ENCODE data around the gene RASSF5. TPM values are rescaled to one million over a fixed set of nuclear protein-coding genes. Genes with fewer than 3 reads are reported as not detected.

The RASSF5 gene
- total and polyA plus RNA-seq, 4 donors = 4.8 to 10.0 (median 5.5) TPM

GRCh38 chr1:206505702-206506355 is 1.5 kb upstream of the RASSF5 start (continued):
- TF ChIP-seq, protein P1, sequence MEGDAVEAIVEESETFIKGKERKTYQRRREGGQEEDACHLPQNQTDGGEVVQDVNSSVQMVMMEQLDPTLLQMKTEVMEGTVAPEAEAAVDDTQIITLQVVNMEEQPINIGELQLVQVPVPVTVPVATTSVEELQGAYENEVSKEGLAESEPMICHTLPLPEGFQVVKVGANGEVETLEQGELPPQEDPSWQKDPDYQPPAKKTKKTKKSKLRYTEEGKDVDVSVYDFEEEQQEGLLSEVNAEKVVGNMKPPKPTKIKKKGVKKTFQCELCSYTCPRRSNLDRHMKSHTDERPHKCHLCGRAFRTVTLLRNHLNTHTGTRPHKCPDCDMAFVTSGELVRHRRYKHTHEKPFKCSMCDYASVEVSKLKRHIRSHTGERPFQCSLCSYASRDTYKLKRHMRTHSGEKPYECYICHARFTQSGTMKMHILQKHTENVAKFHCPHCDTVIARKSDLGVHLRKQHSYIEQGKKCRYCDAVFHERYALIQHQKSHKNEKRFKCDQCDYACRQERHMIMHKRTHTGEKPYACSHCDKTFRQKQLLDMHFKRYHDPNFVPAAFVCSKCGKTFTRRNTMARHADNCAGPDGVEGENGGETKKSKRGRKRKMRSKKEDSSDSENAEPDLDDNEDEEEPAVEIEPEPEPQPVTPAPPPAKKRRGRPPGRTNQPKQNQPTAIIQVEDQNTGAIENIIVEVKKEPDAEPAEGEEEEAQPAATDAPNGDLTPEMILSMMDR (IDR thresholded peaks at IDR 0.05; ENCODE audit: low read depth, low read length, missing input control) = peak; percentile 60
- TF ChIP-seq HNF4A (conservative IDR thresholded peaks at IDR 0.05) (peak in 1 of 2 donors; percentile 18), EGR1 (IDR thresholded peaks at IDR 0.05; ENCODE audit: low read depth in 2 of 2) (no peak), FOXA1 (IDR thresholded peaks at IDR 0.05) (no peak), FOXA2 (IDR thresholded peaks at IDR 0.05) (no peak), YY1 (IDR thresholded peaks at IDR 0.05) (no peak)

DNA sequence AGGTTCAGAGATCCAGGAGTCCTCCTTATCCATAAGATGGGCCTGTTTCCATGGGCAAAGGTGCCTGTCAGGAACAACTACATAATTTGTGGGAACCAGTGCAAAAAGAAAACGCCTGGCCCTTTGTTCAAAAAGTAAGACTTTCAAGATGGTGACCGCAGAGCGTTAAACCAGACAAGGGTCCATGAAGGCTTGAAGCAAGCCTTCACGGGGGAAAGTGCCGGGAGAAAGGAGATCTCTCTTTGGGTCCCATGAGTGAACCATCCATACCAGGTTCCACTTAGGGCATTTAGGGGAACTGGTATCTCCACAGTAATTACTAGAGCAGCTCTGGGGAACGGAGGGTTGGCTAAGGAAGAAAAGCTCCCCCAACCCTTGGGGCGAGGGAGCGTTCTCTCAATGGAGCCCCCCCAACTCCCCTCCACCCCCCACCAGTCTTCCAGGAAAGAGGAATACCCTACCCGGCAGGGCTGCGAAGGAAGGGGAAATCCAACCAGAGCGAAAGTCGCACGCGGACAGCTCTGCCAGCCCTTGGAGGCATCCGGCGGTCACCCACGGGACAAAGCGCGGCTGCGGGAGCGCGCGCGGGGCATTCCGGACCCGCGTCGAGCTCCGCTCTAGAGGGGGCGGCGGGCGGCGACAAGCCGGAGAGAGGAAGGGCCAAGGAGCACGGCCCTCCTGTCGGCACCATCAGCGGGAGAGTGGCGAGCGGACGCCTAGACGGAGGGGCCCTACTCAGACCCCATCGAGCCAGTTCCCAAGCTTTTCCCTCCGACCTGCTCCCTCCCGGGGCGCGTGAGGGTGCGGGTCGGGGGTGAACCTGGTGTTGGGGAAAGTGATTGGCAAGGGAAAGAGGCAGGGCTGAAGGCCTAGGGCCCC is 687 bp upstream of the RASSF5 start:
- Histone ChIP-seq H3K9ac (ENCODE audit: low read depth in 1 of 2, low read length in 2 of 2) (no peak overlapping the region), H3K27me3 (ENCODE audit: control insufficient read depth in 4 of 4, insufficient read depth in 4 of 4, low read length in 3 of 4) (no peaks in the 10 kb centered on the region), H3K9me3 (ENCODE audit: control insufficient read depth in 4 of 4, low read length in 3 of 4) (no peaks in the 10 kb centered on the region), H3K4me1 (ENCODE audit: control insufficient read depth in 4 of 4, insufficient read depth in 4 of 4, low read length in 3 of 4) (peaks cover 14 to 78% (median 63%) of the 10 kb centered on the region in 4 donors), H3K4me3 (ENCODE audit: low read depth in 1 of 3, low read length in 3 of 3) (peak overlapping the region; percentile 31 to 79 (median 72)), H3K36me3 (ENCODE audit: control insufficient read depth in 4 of 4, insufficient read depth in 3 of 4, low read depth in 1 of 4, low read length in 3 of 4) (no peaks in the 10 kb centered on the region), H3K27ac (ENCODE audit: low read depth in 1 of 2, low read length in 2 of 2) (peak overlapping the region; percentile 68 to 76)
- TF ChIP-seq HNF4A (conservative IDR thresholded peaks at IDR 0.05) (no peak), NR2F2 (IDR thresholded peaks at IDR 0.05) (no peak), HNF4G (IDR thresholded peaks at IDR 0.05) (no peak), RXRA (IDR thresholded peaks at IDR 0.05) (no peak), ATF3 (IDR thresholded peaks at IDR 0.05) (no peak), JUND (IDR thresholded peaks at IDR 0.05) (no peak), FOXA1 (IDR thresholded peaks at IDR 0.05) (no peak), FOXA2 (IDR thresholded peaks at IDR 0.05) (no peak), YY1 (IDR thresholded peaks at IDR 0.05) (no peak)
- TF ChIP-seq, protein P2, sequence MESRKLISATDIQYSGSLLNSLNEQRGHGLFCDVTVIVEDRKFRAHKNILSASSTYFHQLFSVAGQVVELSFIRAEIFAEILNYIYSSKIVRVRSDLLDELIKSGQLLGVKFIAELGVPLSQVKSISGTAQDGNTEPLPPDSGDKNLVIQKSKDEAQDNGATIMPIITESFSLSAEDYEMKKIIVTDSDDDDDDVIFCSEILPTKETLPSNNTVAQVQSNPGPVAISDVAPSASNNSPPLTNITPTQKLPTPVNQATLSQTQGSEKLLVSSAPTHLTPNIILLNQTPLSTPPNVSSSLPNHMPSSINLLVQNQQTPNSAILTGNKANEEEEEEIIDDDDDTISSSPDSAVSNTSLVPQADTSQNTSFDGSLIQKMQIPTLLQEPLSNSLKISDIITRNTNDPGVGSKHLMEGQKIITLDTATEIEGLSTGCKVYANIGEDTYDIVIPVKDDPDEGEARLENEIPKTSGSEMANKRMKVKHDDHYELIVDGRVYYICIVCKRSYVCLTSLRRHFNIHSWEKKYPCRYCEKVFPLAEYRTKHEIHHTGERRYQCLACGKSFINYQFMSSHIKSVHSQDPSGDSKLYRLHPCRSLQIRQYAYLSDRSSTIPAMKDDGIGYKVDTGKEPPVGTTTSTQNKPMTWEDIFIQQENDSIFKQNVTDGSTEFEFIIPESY (IDR thresholded peaks at IDR 0.05) = no peak
- WGBS = 15% methylated on average over 48 of the region's 48 CpGs
- no peak for DNase-seq (ENCODE audit: low spot score)

DNA sequence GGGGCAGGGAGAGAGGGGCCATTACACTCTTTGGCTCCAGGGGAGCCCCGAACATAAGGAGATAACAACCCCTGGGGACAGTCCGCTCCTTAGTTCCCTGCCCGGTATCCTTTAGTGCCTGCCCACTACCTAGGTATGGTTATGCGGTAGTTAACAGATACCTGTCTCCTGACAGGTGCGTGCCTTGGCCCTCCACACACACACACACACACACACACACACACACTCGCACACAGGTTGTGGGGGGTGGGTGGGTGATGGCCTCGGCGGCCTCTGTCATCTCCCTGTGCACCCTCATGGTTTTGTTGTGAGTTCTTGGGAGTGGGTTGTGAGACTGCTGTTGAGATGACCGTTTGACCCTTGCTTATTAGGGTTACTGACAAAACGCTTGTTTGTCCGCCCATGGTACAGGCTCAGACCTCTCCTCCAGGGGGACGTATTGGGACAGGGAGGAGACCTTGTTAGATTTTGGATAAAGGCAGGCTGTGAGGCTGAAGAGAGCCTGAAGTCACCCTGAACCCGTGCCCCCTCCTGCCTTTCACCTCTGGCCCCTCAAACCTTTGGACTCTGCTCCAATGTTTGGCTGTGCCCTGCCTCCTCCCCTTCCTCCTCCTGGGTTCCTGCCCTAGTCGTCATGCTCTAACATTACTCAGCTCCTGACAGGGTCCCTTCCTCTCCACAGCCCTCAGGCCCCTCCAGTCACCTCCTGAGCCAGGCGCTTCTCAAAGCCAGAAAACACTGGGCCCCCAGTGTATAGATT is 979 bp downstream of the RASSF5 start:
- no peaks in the 10 kb centered on the region for H3K27me3 ChIP-seq (ENCODE audit: control insufficient read depth in 4 of 4, insufficient read depth in 4 of 4, low read length in 3 of 4)
- H3K4me1 ChIP-seq (ENCODE audit: control insufficient read depth in 4 of 4, insufficient read depth in 4 of 4, low read length in 3 of 4) = peaks cover 11 to 82% (median 62%) of the 10 kb centered on the region in 4 donors
- no peaks in the 10 kb centered on the region for H3K9me3 ChIP-seq (ENCODE audit: control insufficient read depth in 4 of 4, low read length in 3 of 4)
- peak overlapping the region; percentile 19 to 76 for H3K27ac ChIP-seq (ENCODE audit: low read depth in 1 of 2, low read length in 2 of 2)
- no peak for DNase-seq (ENCODE audit: low spot score)
- 16% methylated on average over 15 of the region's 15 CpGs for WGBS
- peak overlapping the region; percentile 48 to 52 for H3K9ac ChIP-seq (ENCODE audit: low read depth in 1 of 2, low read length in 2 of 2)
- H3K36me3 ChIP-seq (ENCODE audit: control insufficient read depth in 4 of 4, insufficient read depth in 3 of 4, low read depth in 1 of 4, low read length in 3 of 4) = no peaks in the 10 kb centered on the region
- H3K4me3 ChIP-seq (ENCODE audit: low read depth in 1 of 3, low read length in 3 of 3) = peak overlapping the region; percentile 31 to 79 (median 52)
- no peak for TF ChIP-seq GABPA (IDR thresholded peaks at IDR 0.05 in 1 of 2, conservative IDR thresholded peaks at IDR 0.05 in 1 of 2)
- peak; percentile 36 to 64 for TF ChIP-seq JUND (IDR thresholded peaks at IDR 0.05)
- no peak for TF ChIP-seq FOXA2 (IDR thresholded peaks at IDR 0.05)
- TF ChIP-seq, protein P1 (IDR thresholded peaks at IDR 0.05; ENCODE audit: low read depth, low read length, missing input control) = no peak
- TF ChIP-seq, protein P3, sequence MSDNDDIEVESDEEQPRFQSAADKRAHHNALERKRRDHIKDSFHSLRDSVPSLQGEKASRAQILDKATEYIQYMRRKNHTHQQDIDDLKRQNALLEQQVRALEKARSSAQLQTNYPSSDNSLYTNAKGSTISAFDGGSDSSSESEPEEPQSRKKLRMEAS (IDR thresholded peaks at IDR 0.05) = no peak
- TF ChIP-seq, protein P2 (IDR thresholded peaks at IDR 0.05) = no peak
- TF ChIP-seq RAD21 (IDR thresholded peaks at IDR 0.05) = no peak
- peak; percentile 92 to 97 for TF ChIP-seq RXRA (IDR thresholded peaks at IDR 0.05)
- TF ChIP-seq HNF4A (conservative IDR thresholded peaks at IDR 0.05) = peak; percentile 97 to 99
- TF ChIP-seq SP1 (IDR thresholded peaks at IDR 0.05) = peak; percentile 71
- peak; percentile 98 for TF ChIP-seq NR2F2 (IDR thresholded peaks at IDR 0.05)
- TF ChIP-seq TAF1 (conservative IDR thresholded peaks at IDR 0.05) = no peak
- TF ChIP-seq FOXA1 (IDR thresholded peaks at IDR 0.05) = no peak
- TF ChIP-seq EGR1 (IDR thresholded peaks at IDR 0.05; ENCODE audit: low read depth in 2 of 2) = no peak
